Gastroesophageal sphincter (tissue), 3 donors: Measurements from ENCODE around the gene CDK11B.
"Not testable (repeated sequence)": the region's sequence is repeated elsewhere in the genome, so short reads cannot be mapped to it uniquely, and the experiment has no call there.

ENCODE experiments used
- CTCF ChIP-seq, 4 experiments: fragments of 200-600 bp in 2 of 4; fragments of 450-650 bp in 2 of 4; sonication (generic) in 1 of 4; IDR thresholded peaks; one replicate each; pipeline ENCODE4 v1.5.1; 2017 to 2019; ENCODE audit warnings: antibody characterized with exemption in 4 of 4, mild to moderate bottlenecking in 2 of 4, moderate library complexity in 2 of 4
- EP300 ChIP-seq: sonication (generic); formaldehyde crosslinking; IDR thresholded peaks from one replicate; pipeline ENCODE4 v1.6.1; 2017; ENCODE audit warnings: antibody characterized with exemption, mild to moderate bottlenecking

- not testable (repeated sequence) for TF ChIP-seq CTCF (IDR thresholded peaks at IDR 0.05); EP300
Measured at GRCh38 chr1:1696431-1697357, 37.9 kb upstream of the CDK11B start.
